B cell (primary cell): ENCODE measurements around the gene SRR.
A peak's percentile ranks its signal among the peaks of the same experiment; 100 is the strongest.

Experiments
- CTCF ChIP-seq: fragments of 200-600 bp; IDR thresholded peaks from one replicate; pipeline ENCODE4 v1.8.0; 2022; ENCODE audit warnings: antibody characterized with exemption, mild to moderate bottlenecking
- EZH2 ChIP-seq: IDR thresholded peaks from 2 replicates; pipeline ENCODE4 v1.6.1; 2012; ENCODE audit warnings: borderline replicate concordance, low read depth, mild to moderate bottlenecking, moderate library complexity, low read length; ENCODE audit not compliant: insufficient read depth, poor library complexity, severe bottlenecking

GRCh38 chr17:2282297-2282873 lies 21.4 kb upstream of the SRR start:
- TF ChIP-seq EZH2, result no peak
- TF ChIP-seq CTCF, result peak; percentile 79
